H9 (cell line): ENCODE measurements around the gene TTC14. TPM values are rescaled to one million over a fixed set of nuclear protein-coding genes. Genes with fewer than 3 reads are reported as not detected.

ENCODE experiments used
- DNase-seq: peaks from one replicate; pipeline ENCODE4 v3.0.0-alpha.2; 2017
- H2AFZ ChIP-seq: one replicate; pipeline ENCODE4 v1.6.1; 2013; ENCODE audit warnings: mild to moderate bottlenecking, low read length, control low read depth, moderate library complexity
- H2AK5ac ChIP-seq: 2 replicates; pipeline ENCODE4 v1.6.1; 2013; ENCODE audit warnings: low read length, control low read depth, mixed read lengths; ENCODE audit not compliant: insufficient read length
- H2BK120ac ChIP-seq: one replicate; pipeline ENCODE4 v1.6.1; 2013; ENCODE audit warnings: low read depth, mild to moderate bottlenecking, low read length, control low read depth, inconsistent platforms; ENCODE audit not compliant: poor library complexity, severe bottlenecking
- H2BK12ac ChIP-seq: 2 replicates; pipeline ENCODE4 v1.6.1; 2013; ENCODE audit warnings: low read length, control low read depth, mixed read lengths, low read depth; ENCODE audit not compliant: insufficient read length
- H2BK15ac ChIP-seq: 2 replicates; pipeline ENCODE4 v1.6.1; 2013; ENCODE audit warnings: low read depth, low read length, control low read depth
- H2BK20ac ChIP-seq: one replicate; pipeline ENCODE4 v1.6.1; 2013; ENCODE audit warnings: low read depth, mild to moderate bottlenecking, low read length, control low read depth, inconsistent platforms; ENCODE audit not compliant: poor library complexity, severe bottlenecking
- H2BK5ac ChIP-seq: 2 replicates; pipeline ENCODE4 v1.6.1; 2013; ENCODE audit warnings: low read length, control low read depth, mixed read lengths; ENCODE audit not compliant: insufficient read length
- H3K14ac ChIP-seq: 2 replicates; pipeline ENCODE4 v1.6.1; 2013; ENCODE audit warnings: low read length, control low read depth; ENCODE audit not compliant: insufficient read depth
- H3K18ac ChIP-seq: 2 replicates; pipeline ENCODE4 v1.6.1; 2013; ENCODE audit warnings: low read depth, mild to moderate bottlenecking, mixed read lengths, low read length, control low read depth; ENCODE audit not compliant: insufficient read length
- H3K23ac ChIP-seq: 2 replicates; pipeline ENCODE4 v1.6.1; 2013; ENCODE audit warnings: low read length, control low read depth, mixed read lengths, low read depth; ENCODE audit not compliant: insufficient read length
- H3K23me2 ChIP-seq: 2 replicates; pipeline ENCODE4 v1.6.1; 2013; ENCODE audit warnings: low read depth, mild to moderate bottlenecking, mixed read lengths, low read length, control low read depth; ENCODE audit not compliant: insufficient read length, poor library complexity, severe bottlenecking
- H3K27ac ChIP-seq: 2 replicates; pipeline ENCODE4 v1.5.1; 2013; ENCODE audit warnings: low read length, control low read depth, mixed read lengths, low read depth; ENCODE audit not compliant: insufficient read length
- H3K27me3 ChIP-seq: 2 replicates; pipeline ENCODE4 v1.6.1; 2013; ENCODE audit warnings: low read length, control low read depth, inconsistent platforms; ENCODE audit not compliant: insufficient read depth
- H3K4ac ChIP-seq: 2 replicates; pipeline ENCODE4 v1.6.1; 2013; ENCODE audit warnings: low read depth, mild to moderate bottlenecking, control low read depth, inconsistent platforms, low read length, moderate library complexity
- H3K4me1 ChIP-seq: 2 replicates; pipeline ENCODE4 v1.6.1; 2013; ENCODE audit warnings: low read length, control low read depth, inconsistent platforms; ENCODE audit not compliant: insufficient read depth
- H3K4me2 ChIP-seq: 2 replicates; pipeline ENCODE4 v1.6.1; 2013; ENCODE audit warnings: low read length, control low read depth, mixed read lengths; ENCODE audit not compliant: insufficient read length, insufficient read depth
- H3K56ac ChIP-seq: 2 replicates; pipeline ENCODE4 v1.6.1; 2013; ENCODE audit warnings: low read depth, mild to moderate bottlenecking, mixed read lengths, low read length, control low read depth; ENCODE audit not compliant: insufficient read length
- H3K79me1 ChIP-seq: 2 replicates; pipeline ENCODE4 v1.6.1; 2013; ENCODE audit warnings: low read depth, mild to moderate bottlenecking, moderate library complexity, low read length, control low read depth, inconsistent platforms; ENCODE audit not compliant: insufficient read depth, poor library complexity, severe bottlenecking
- H3K79me2 ChIP-seq: 2 replicates; pipeline ENCODE4 v1.6.1; 2013; ENCODE audit warnings: low read length, control low read depth, inconsistent platforms; ENCODE audit not compliant: insufficient read depth
- H3K9ac ChIP-seq: 2 replicates; pipeline ENCODE4 v1.6.1; 2013; ENCODE audit warnings: low read length, control low read depth, mixed read lengths; ENCODE audit not compliant: insufficient read length; ENCODE audit errors: extremely low read depth
- H3K9me3 ChIP-seq: one replicate; pipeline ENCODE4 v1.6.1; 2013; ENCODE audit warnings: low read depth, low read length, inconsistent platforms; ENCODE audit not compliant: control insufficient read depth
- H3T11ph ChIP-seq: one replicate; pipeline ENCODE4 v1.6.1; 2013; ENCODE audit warnings: mild to moderate bottlenecking, low read length, control low read depth, inconsistent platforms
- H4K20me1 ChIP-seq: one replicate; pipeline ENCODE4 v1.6.1; 2013; ENCODE audit not compliant: control insufficient read depth, insufficient read length, insufficient read depth
- H4K5ac ChIP-seq: 2 replicates; pipeline ENCODE4 v1.6.1; 2013; ENCODE audit warnings: low read depth, mild to moderate bottlenecking, mixed read lengths, low read length, control low read depth; ENCODE audit not compliant: insufficient read length
- H4K8ac ChIP-seq: replicated peaks from 2 replicates; pipeline ENCODE4 v1.6.1; 2013; ENCODE audit warnings: low read length, control low read depth, mixed read lengths, low read depth; ENCODE audit not compliant: insufficient read length
- H4K91ac ChIP-seq: 2 replicates; pipeline ENCODE4 v1.6.1; 2013; ENCODE audit warnings: low read depth, mild to moderate bottlenecking, moderate library complexity, mixed read lengths, low read length, control low read depth; ENCODE audit not compliant: insufficient read length
- H3K27ac Mint-ChIP-seq, 3 experiments: 2 replicates in 2 of 3; 3 replicates in 1 of 3; pipeline ENCODE4 v1.8.0; 2020 to 2021; ENCODE audit warnings: mixed read lengths in 3 of 3, mild to moderate bottlenecking in 1 of 3, moderate library complexity in 1 of 3
- H3K27me3 Mint-ChIP-seq: 2 replicates; pipeline ENCODE4 v1.8.0; 2021; ENCODE audit warnings: low read depth, mild to moderate bottlenecking, moderate library complexity, mixed read lengths
- H3K36me3 Mint-ChIP-seq, 3 experiments: 2 replicates in 2 of 3; 3 replicates in 1 of 3; pipeline ENCODE4 v1.8.0; 2020 to 2021; ENCODE audit warnings: low read depth in 3 of 3, mixed read lengths in 3 of 3; ENCODE audit not compliant: insufficient read depth in 1 of 3
- H3K4me1 Mint-ChIP-seq, 2 experiments: 2 replicates each; pipeline ENCODE4 v1.8.0; 2020; ENCODE audit warnings: mixed read lengths in 2 of 2
- H3K4me3 Mint-ChIP-seq, 2 experiments: 2 replicates in 1 of 2; 3 replicates in 1 of 2; pipeline ENCODE4 v1.8.0; 2020 to 2021; ENCODE audit warnings: mild to moderate bottlenecking in 2 of 2, mixed read lengths in 2 of 2, moderate library complexity in 1 of 2
- H3K9me3 Mint-ChIP-seq, 2 experiments: 2 replicates in 1 of 2; 3 replicates in 1 of 2; pipeline ENCODE4 v1.8.0; 2020; ENCODE audit warnings: mild to moderate bottlenecking in 2 of 2, mixed read lengths in 2 of 2, moderate library complexity in 1 of 2
- WGBS: extraction: QIAGEN DNeasy Blood & Tissue Kit; methylation state at CpG from one replicate; pipeline ENCODE4 v1.1.7; 2013; ENCODE audit warnings: missing lambda C conversion rate, low lambda C conversion rate, mixed read lengths; ENCODE audit not compliant: insufficient read length; ENCODE audit errors: extremely low coverage; 5-methylcytosine and 5-hydroxymethylcytosine counted together
- total RNA-seq: library from RNA; stranded (reverse); gene quantifications from 2 replicates; pipeline ENCODE4 v1.2.1, GENCODE V29; 2021
- TF ChIP-seq, protein P1 (sequence below): fragments of 200-600 bp; sonication (generic); conservative IDR thresholded peaks from 3 replicates; pipeline ENCODE4 v1.8.0; 2021; ENCODE audit warnings: antibody characterized with exemption, mild to moderate bottlenecking

The TTC14 gene
- total RNA-seq, 1 experiment from 2014 or later = 28.4 TPM

DNA sequence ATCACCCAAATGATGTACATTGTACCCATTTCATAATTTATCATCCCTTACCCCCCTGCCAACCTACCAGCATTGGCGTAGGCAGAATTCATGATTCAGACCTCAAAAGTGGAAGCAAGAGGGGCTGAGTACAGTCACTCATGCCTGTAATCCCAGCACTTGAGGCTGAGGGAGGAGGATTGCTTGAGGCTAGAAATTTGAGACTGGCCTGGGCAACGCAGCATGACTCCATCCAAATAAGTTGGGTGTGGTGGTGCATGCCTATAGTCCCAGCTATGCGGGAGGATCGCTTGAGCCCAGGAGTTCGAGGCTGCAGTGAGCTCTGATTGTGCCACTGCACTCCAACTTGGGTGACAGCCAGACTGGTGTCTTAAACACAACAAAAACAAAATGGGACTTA is 10.4 kb downstream of the TTC14 start:
- no peak overlapping the region for H3K27ac Mint-ChIP-seq
- Histone ChIP-seq H4K5ac (no peak overlapping the region), H3K4ac (no peak overlapping the region), H4K20me1 (no peaks in the 10 kb centered on the region), H2AFZ (no peak overlapping the region), H2BK12ac (no peak overlapping the region), H3K27ac (no peak overlapping the region), H2BK5ac (no peak overlapping the region), H4K8ac (no peak overlapping the region), H2BK120ac (no peak overlapping the region), H3K4me2 (no peak overlapping the region), H2BK15ac (no peak overlapping the region), H3K9ac (no peak overlapping the region), H3K79me2 (no peaks in the 10 kb centered on the region), H2BK20ac (no peak overlapping the region), H3K18ac (no peak overlapping the region), H3K56ac (no peak overlapping the region), H4K91ac (no peak overlapping the region), H3K9me3 (no peaks in the 10 kb centered on the region), H3K23ac (no peak overlapping the region), H3K4me1 (no peaks in the 10 kb centered on the region), H3K23me2 (no peaks in the 10 kb centered on the region), H3K79me1 (no peaks in the 10 kb centered on the region), H3T11ph (no peak overlapping the region), H3K14ac (no peak overlapping the region), H3K27me3 (no peaks in the 10 kb centered on the region), H2AK5ac (no peak overlapping the region)
- TF ChIP-seq, protein P1, sequence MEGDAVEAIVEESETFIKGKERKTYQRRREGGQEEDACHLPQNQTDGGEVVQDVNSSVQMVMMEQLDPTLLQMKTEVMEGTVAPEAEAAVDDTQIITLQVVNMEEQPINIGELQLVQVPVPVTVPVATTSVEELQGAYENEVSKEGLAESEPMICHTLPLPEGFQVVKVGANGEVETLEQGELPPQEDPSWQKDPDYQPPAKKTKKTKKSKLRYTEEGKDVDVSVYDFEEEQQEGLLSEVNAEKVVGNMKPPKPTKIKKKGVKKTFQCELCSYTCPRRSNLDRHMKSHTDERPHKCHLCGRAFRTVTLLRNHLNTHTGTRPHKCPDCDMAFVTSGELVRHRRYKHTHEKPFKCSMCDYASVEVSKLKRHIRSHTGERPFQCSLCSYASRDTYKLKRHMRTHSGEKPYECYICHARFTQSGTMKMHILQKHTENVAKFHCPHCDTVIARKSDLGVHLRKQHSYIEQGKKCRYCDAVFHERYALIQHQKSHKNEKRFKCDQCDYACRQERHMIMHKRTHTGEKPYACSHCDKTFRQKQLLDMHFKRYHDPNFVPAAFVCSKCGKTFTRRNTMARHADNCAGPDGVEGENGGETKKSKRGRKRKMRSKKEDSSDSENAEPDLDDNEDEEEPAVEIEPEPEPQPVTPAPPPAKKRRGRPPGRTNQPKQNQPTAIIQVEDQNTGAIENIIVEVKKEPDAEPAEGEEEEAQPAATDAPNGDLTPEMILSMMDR = no peak
- DNase-seq = no peak
- H3K27me3 Mint-ChIP-seq = no peaks in the 10 kb centered on the region
- no peaks in the 10 kb centered on the region for H3K9me3 Mint-ChIP-seq
- no peak overlapping the region for H3K4me3 Mint-ChIP-seq
- H3K4me1 Mint-ChIP-seq = no peaks in the 10 kb centered on the region
- H3K36me3 Mint-ChIP-seq = peaks cover 11 to 54% (median 45%) of the 10 kb centered on the region in 3 experiments; a peak in 6 of 7 replicates
- no CpG with 5 or more reads among the region's 5 CpGs for WGBS
